Neutrophil (primary cell): ENCODE measurements around the gene BICD1.
"Not testable (repeated sequence)": the region's sequence is repeated elsewhere in the genome, so short reads cannot be mapped to it uniquely, and the experiment has no call there.

Source experiments
- H3K27ac ChIP-seq: fragments of 200-600 bp; sonication (generic); 2 replicates; pipeline ENCODE4 v1.5.1; 2016; ENCODE audit warnings: mild to moderate bottlenecking, moderate library complexity
- H3K27me3 ChIP-seq: fragments of 200-600 bp; sonication (generic); 2 replicates; pipeline ENCODE4 v1.6.0; 2016; ENCODE audit warnings: mild to moderate bottlenecking
- H3K36me3 ChIP-seq: fragments of 200-600 bp; sonication (generic); 2 replicates; pipeline ENCODE4 v1.5.1; 2017
- H3K4me1 ChIP-seq, 2 experiments: fragments of 200-600 bp in 1 of 2; sonication (generic) in 1 of 2; 1 replicate in 1 of 2; 2 replicates in 1 of 2; pipeline versions ENCODE4 v1.5.1 to v1.6.1; 2013 to 2016; ENCODE audit warnings: low read depth in 1 of 2, low read length in 1 of 2, mild to moderate bottlenecking in 1 of 2, moderate library complexity in 1 of 2; ENCODE audit not compliant: control insufficient read depth in 1 of 2, insufficient read depth in 1 of 2
- H3K4me3 ChIP-seq, 2 experiments: fragments of 200-600 bp in 1 of 2; sonication (generic) in 1 of 2; 1 replicate in 1 of 2; 2 replicates in 1 of 2; pipeline ENCODE4 v1.5.1; 2013 to 2016; ENCODE audit warnings: low read depth in 1 of 2, low read length in 1 of 2, mild to moderate bottlenecking in 1 of 2, moderate library complexity in 1 of 2
- H3K9me3 ChIP-seq: fragments of 200-600 bp; sonication (generic); 2 replicates; pipeline ENCODE4 v1.5.1; 2016
- CTCF ChIP-seq: fragments of 200-600 bp; sonication (generic); IDR thresholded peaks from 2 replicates; pipeline ENCODE4 v1.5.1; 2016; ENCODE audit warnings: antibody characterized with exemption

The BICD1 gene

GRCh38 chr12:32183650-32184049 is 77.0 kb downstream of the BICD1 start:
- H3K4me3 ChIP-seq, result no peak overlapping the region
- no peaks in the 10 kb centered on the region for H3K36me3 ChIP-seq
- no peak overlapping the region for H3K27ac ChIP-seq
- H3K4me1 ChIP-seq, result no peaks in the 10 kb centered on the region
- H3K27me3 ChIP-seq, result no peaks in the 10 kb centered on the region
- no peaks in the 10 kb centered on the region for H3K9me3 ChIP-seq
- TF ChIP-seq CTCF, result no peak

GRCh38 chr12:32187127-32187526 is 80.5 kb downstream of the BICD1 start:
- H3K9me3 ChIP-seq, H3K4me1 ChIP-seq, H3K4me3 ChIP-seq: not testable (repeated sequence)

GRCh38 chr12:32191445-32191844 is 84.8 kb downstream of the BICD1 start:
- no peaks in the 10 kb centered on the region for H3K27me3 ChIP-seq
- H3K36me3 ChIP-seq, result no peaks in the 10 kb centered on the region
- no peak overlapping the region for H3K4me3 ChIP-seq
- H3K4me1 ChIP-seq, result no peaks in the 10 kb centered on the region
- TF ChIP-seq CTCF, result no peak
- no peak overlapping the region for H3K27ac ChIP-seq
- no peaks in the 10 kb centered on the region for H3K9me3 ChIP-seq

More at GRCh38 chr12:32187127-32187526, 80.5 kb downstream of the BICD1 start:
- not testable (repeated sequence) for H3K27ac ChIP-seq, H3K27me3 ChIP-seq, H3K36me3 ChIP-seq

- H3K4me1 ChIP-seq, result no peaks in the 10 kb centered on the region
- no peak overlapping the region for H3K27ac ChIP-seq
- H3K9me3 ChIP-seq, result no peaks in the 10 kb centered on the region
- H3K27me3 ChIP-seq, result no peaks in the 10 kb centered on the region
- no peaks in the 10 kb centered on the region for H3K36me3 ChIP-seq
- H3K4me3 ChIP-seq, result no peak overlapping the region
- no peak for TF ChIP-seq CTCF
Observed at GRCh38 chr12:32196250-32197198, 89.9 kb downstream of the BICD1 start.

GRCh38 chr12:32197421-32197820 is 90.8 kb downstream of the BICD1 start:
- no peak for TF ChIP-seq CTCF
- Histone ChIP-seq H3K36me3 (no peaks in the 10 kb centered on the region), H3K27me3 (no peaks in the 10 kb centered on the region), H3K4me3 (no peak overlapping the region), H3K9me3 (no peaks in the 10 kb centered on the region), H3K4me1 (no peaks in the 10 kb centered on the region), H3K27ac (no peak overlapping the region)

GRCh38 chr12:32198555-32198954 is 91.9 kb downstream of the BICD1 start:
- H3K4me1 ChIP-seq, result no peaks in the 10 kb centered on the region
- no peak for TF ChIP-seq CTCF
- no peaks in the 10 kb centered on the region for H3K27me3 ChIP-seq
- no peak overlapping the region for H3K27ac ChIP-seq
- no peaks in the 10 kb centered on the region for H3K9me3 ChIP-seq
- no peaks in the 10 kb centered on the region for H3K36me3 ChIP-seq
- H3K4me3 ChIP-seq, result no peak overlapping the region
